GM12878 (cell line): ENCODE results near the gene RPGR. TPM values are rescaled to one million over a fixed set of nuclear protein-coding genes. Genes with fewer than 3 reads are reported as not detected.

Experiments
- ATAC-seq: fragments of 200-7000 bp; cut with Tn5 transposase; 3 replicates; pipeline ENCODE4 v1.9.1; 2020; ENCODE audit warnings: mild to moderate bottlenecking, moderate library complexity
- BruUV-seq: library from RNA; stranded (reverse); fragments of 400-500 nt; replicated peaks from 2 replicates; lab custom pipeline; 2021; lab: Mats Ljungman, UMichigan
- CTCF ChIA-PET: fragments of 300-600 bp; sonication (Branson Sonifier 250); formaldehyde crosslinking; extraction: SDS; loops from one replicate; lab custom pipeline; 2021; ENCODE audit warnings: inconsistent platforms; lab: Yijun Ruan, JAX
- POLR2A ChIA-PET: fragments of 350-600 bp; formaldehyde crosslinking; extraction: SDS; loops from one replicate; lab custom pipeline; 2021; ENCODE audit warnings: inconsistent platforms; lab: Charles Lee
- RAD21 ChIA-PET: fragments of 300-600 bp; sonication (Branson Sonifier 250); formaldehyde crosslinking; loops from one replicate; lab custom pipeline; 2023; ENCODE audit warnings: antibody characterized with exemption; ENCODE audit not compliant: unreplicated experiment; lab: Charles Lee
- SMC1A ChIA-PET: fragments of 300-600 bp; sonication (Branson Sonifier 250); formaldehyde crosslinking; loops from one replicate; lab custom pipeline; 2023; ENCODE audit not compliant: unreplicated experiment, uncharacterized antibody; lab: Charles Lee
- DNase-seq: peaks from one replicate; pipeline ENCODE4 v3.0.0-alpha.2; 2011; ENCODE audit warnings: low read depth, low spot score
- FAIRE-seq: peaks from 3 replicates; lab custom pipeline; 2011; peaks lifted over from hg19 to GRCh38; lab: Jason Lieb, UNC
- H2AFZ ChIP-seq: 2 replicates; pipeline ENCODE4 v1.6.0; 2011; ENCODE audit warnings: low read depth, low read length, control low read depth; ENCODE audit not compliant: control insufficient read depth
- H3K27ac ChIP-seq: 2 replicates; pipeline ENCODE4 v1.5.1; 2011; ENCODE audit warnings: control low read depth; ENCODE audit not compliant: control insufficient read depth, insufficient read depth
- H3K27me3 ChIP-seq, 2 experiments: replicated peaks in 1 of 2; 2 replicates each; pipeline versions ENCODE4 v1.6.0 to v1.6.1; 2011; ENCODE audit warnings: low read length in 1 of 2; ENCODE audit not compliant: control insufficient read depth in 2 of 2, insufficient read depth in 2 of 2
- H3K36me3 ChIP-seq, 2 experiments: 2 replicates each; pipeline ENCODE4 v1.5.1; 2011; ENCODE audit warnings: low read length in 1 of 2; ENCODE audit not compliant: control insufficient read depth in 2 of 2, insufficient read depth in 2 of 2
- H3K4me1 ChIP-seq: 2 replicates; pipeline ENCODE4 v1.6.1; 2011; ENCODE audit warnings: mild to moderate bottlenecking, low read length, moderate library complexity, mixed read lengths; ENCODE audit not compliant: control insufficient read depth, insufficient read depth
- H3K4me2 ChIP-seq: 2 replicates; pipeline ENCODE4 v1.6.0; 2011; ENCODE audit warnings: control low read depth; ENCODE audit not compliant: control insufficient read depth, insufficient read depth
- H3K4me3 ChIP-seq: fragments of 200-600 bp; sonication (generic); 2 replicates; pipeline ENCODE4 v1.5.1; 2016
- H3K79me2 ChIP-seq: 2 replicates; pipeline ENCODE4 v1.6.0; 2011; ENCODE audit warnings: low read length; ENCODE audit not compliant: control insufficient read depth, insufficient read depth
- H3K9ac ChIP-seq: 2 replicates; pipeline ENCODE4 v1.8.0; 2011; ENCODE audit warnings: low read length, control low read depth, mixed read lengths; ENCODE audit not compliant: control insufficient read depth, insufficient read depth
- H3K9me3 ChIP-seq: replicated peaks from 3 replicates; pipeline ENCODE4 v1.5.1; 2011; ENCODE audit warnings: mild to moderate bottlenecking, low read length; ENCODE audit not compliant: control insufficient read depth, insufficient read depth
- H4K20me1 ChIP-seq: 2 replicates; pipeline ENCODE4 v1.6.0; 2011; ENCODE audit not compliant: control insufficient read depth, insufficient read depth
- CHD1 ChIP-seq: IDR thresholded peaks from 2 replicates; pipeline ENCODE4 v1.6.1; 2012; ENCODE audit warnings: low read depth, low read length, improper control_type of control experiment
- CREB1 ChIP-seq: IDR thresholded peaks from 2 replicates; pipeline ENCODE4 v1.6.1; 2012; ENCODE audit warnings: low read depth, mild to moderate bottlenecking, inconsistent platforms
- LARP7 ChIP-seq: fragments of 450-650 bp; IDR thresholded peaks from 2 replicates; pipeline ENCODE4 v1.6.1; 2017; ENCODE audit warnings: mild to moderate bottlenecking
- RAD21 ChIP-seq: IDR thresholded peaks from 2 replicates; pipeline ENCODE4 v1.6.1; 2011; ENCODE audit warnings: mild to moderate bottlenecking, low read depth, low read length, moderate library complexity; ENCODE audit not compliant: insufficient read depth
- SREBF2 ChIP-seq: IDR thresholded peaks from 2 replicates; pipeline ENCODE4 v1.6.1; 2012; ENCODE audit warnings: mild to moderate bottlenecking, low read length
- ZNF217 ChIP-seq: fragments of 450-650 bp; IDR thresholded peaks from 2 replicates; pipeline ENCODE4 v1.6.1; 2017; ENCODE audit warnings: antibody characterized with exemption, mild to moderate bottlenecking
- ZSCAN29 ChIP-seq: fragments of 450-650 bp; IDR thresholded peaks from 2 replicates; pipeline ENCODE4 v1.6.1; 2017; ENCODE audit warnings: mild to moderate bottlenecking, moderate library complexity
- WGBS: methylation state at CpG from one replicate; pipeline ENCODE4 v1.1.6; 2016; ENCODE audit warnings: low lambda C conversion rate; ENCODE audit not compliant: insufficient replicate concordance, insufficient coverage; ENCODE audit errors: missing lambda C conversion rate; 5-methylcytosine and 5-hydroxymethylcytosine counted together
- in situ Hi-C: fragments of 300-500 bp; cut with MboI; formaldehyde crosslinking; loops from 9 replicates; pipeline ENCODE4 v1.14.3; 2018; ENCODE audit warnings: mixed read lengths
- intact Hi-C: fragments of 100-400 bp; cut with micrococcal nuclease; formaldehyde crosslinking; loops from one replicate; pipeline ENCODE4 v1.14.2; 2022; ENCODE audit not compliant: unreplicated experiment
- polyA plus RNA-seq, 11 experiments: library from polyadenylated mRNA; depleted of rRNA in 4 of 11; unstranded in 6 of 11; stranded (reverse) in 5 of 11; fragments of >200 nt; fragmentation: Nextera tagmentation in 4 of 11; fragmentation: Illumina TruSeq in 1 of 11; extraction: Ambion mirVana in 4 of 11; extraction: Trizol in 1 of 11; gene quantifications; 1 replicate in 1 of 11; 2 replicates in 10 of 11; pipeline versions ENCODE4 v1.2.1 to v1.2.3, GENCODE V29; 2011 to 2016; ENCODE audit warnings: inconsistent platforms in 2 of 11, missing spikeins in 2 of 11, low read depth in 1 of 11
- total RNA-seq, 4 experiments: library from RNA; depleted of rRNA in 3 of 4; stranded (reverse); fragments of >200 nt in 3 of 4; fragmentation: Illumina TruSeq in 1 of 4; extraction: Trizol in 1 of 4; gene quantifications; 2 replicates each; pipeline versions ENCODE4 v1.2.1 to v1.2.3, GENCODE V29; 2013 to 2021
- TF ChIP-seq, protein P1 (sequence below), 3 experiments: IDR thresholded peaks in 2 of 3; conservative IDR thresholded peaks in 1 of 3; 2 replicates each; pipeline ENCODE4 v1.5.1; 2011; ENCODE audit warnings: low read depth in 3 of 3, low read length in 3 of 3, mild to moderate bottlenecking in 3 of 3, control low read depth in 2 of 3, moderate library complexity in 2 of 3, inconsistent platforms in 1 of 3, mixed read lengths in 1 of 3; ENCODE audit not compliant: control insufficient read depth in 2 of 3, insufficient read depth in 1 of 3; ENCODE audit errors: extremely low read depth in 1 of 3
- TF ChIP-seq, protein P2 (sequence below): IDR thresholded peaks from 2 replicates; pipeline ENCODE4 v1.6.1; 2012; ENCODE audit warnings: low read length, inconsistent platforms

The RPGR gene
- total and polyA plus RNA-seq, 10 of the 15 experiments (the other 5 are each of a cell fraction or from before 2014, with no cell fraction given) = 5.5 to 13.4 (median 7.6) TPM

DNA sequence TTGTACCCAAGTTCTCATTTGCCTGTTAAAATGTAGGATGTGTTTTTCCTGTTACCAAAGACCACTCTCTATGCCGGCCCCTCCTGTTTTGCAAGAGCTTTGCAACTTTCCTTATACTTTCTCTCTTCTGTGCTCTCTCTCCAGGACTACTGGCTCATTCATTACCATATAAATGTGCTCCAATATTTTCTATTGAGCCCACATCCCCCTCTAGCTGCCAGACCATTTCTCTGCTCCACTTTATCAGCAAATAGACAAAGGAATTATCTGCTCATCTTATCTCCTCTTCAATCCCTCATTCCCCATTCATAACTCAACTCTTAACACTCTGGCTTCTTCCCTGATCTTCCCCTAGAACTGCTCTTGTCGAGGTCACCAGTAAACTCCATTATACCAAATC, 33.6 kb downstream of the RPGR start:
- WGBS = 53% methylated on average over 2 of the region's 2 CpGs
- ChIA-PET SMC1A (interaction anchor here (0.9 to 3.0 kb wide), 5 partner anchors 11 to 104 kb away, joined by 3 to 12 read pairs (median 4); no protein-coding TSS in a partner anchor), CTCF (interaction anchor here (0.7 to 4.9 kb wide), 7 partner anchors 11 to 109 kb away, joined by 3 to 25 read pairs (median 4); no protein-coding TSS in a partner anchor), POLR2A (interaction anchor here (0.8 kb wide), 1 partner anchor 12 kb away, joined by 3 read pairs; no protein-coding TSS in a partner anchor), RAD21 (no interaction called here)
- H3K4me1 ChIP-seq = no peaks in the 10 kb centered on the region
- no TSS peak for BruUV-seq
- no peak overlapping the region for H2AFZ ChIP-seq
- no peak for ATAC-seq
- DNase-seq = no peak
- H3K79me2 ChIP-seq = no peaks in the 10 kb centered on the region
- H3K4me3 ChIP-seq = no peak overlapping the region
- H3K27ac ChIP-seq = no peak overlapping the region
- H3K4me2 ChIP-seq = no peak overlapping the region
- H3K36me3 ChIP-seq = no peaks in the 10 kb centered on the region
- no peaks in the 10 kb centered on the region for H3K9me3 ChIP-seq
- TF ChIP-seq, protein P1, sequence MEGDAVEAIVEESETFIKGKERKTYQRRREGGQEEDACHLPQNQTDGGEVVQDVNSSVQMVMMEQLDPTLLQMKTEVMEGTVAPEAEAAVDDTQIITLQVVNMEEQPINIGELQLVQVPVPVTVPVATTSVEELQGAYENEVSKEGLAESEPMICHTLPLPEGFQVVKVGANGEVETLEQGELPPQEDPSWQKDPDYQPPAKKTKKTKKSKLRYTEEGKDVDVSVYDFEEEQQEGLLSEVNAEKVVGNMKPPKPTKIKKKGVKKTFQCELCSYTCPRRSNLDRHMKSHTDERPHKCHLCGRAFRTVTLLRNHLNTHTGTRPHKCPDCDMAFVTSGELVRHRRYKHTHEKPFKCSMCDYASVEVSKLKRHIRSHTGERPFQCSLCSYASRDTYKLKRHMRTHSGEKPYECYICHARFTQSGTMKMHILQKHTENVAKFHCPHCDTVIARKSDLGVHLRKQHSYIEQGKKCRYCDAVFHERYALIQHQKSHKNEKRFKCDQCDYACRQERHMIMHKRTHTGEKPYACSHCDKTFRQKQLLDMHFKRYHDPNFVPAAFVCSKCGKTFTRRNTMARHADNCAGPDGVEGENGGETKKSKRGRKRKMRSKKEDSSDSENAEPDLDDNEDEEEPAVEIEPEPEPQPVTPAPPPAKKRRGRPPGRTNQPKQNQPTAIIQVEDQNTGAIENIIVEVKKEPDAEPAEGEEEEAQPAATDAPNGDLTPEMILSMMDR (IDR thresholded peaks at IDR 0.05 in 2 of 3, conservative IDR thresholded peaks at IDR 0.05 in 1 of 3; ENCODE audit: control insufficient read depth in 2 of 3, extremely low read depth in 1 of 3, insufficient read depth in 1 of 3, low read depth in 3 of 3, low read length in 3 of 3) = peak in 1 of 3 experiments; percentile 23; a peak in 1 of 6 replicates
- TF ChIP-seq RAD21 (peak; percentile 30; the same call in 1 of the 2 replicates), ZNF217 (no peak)
- FAIRE-seq = no peak
- H3K27me3 ChIP-seq = no peaks in the 10 kb centered on the region
- in situ Hi-C loops (no loop called here), intact Hi-C loops (no loop called here)
- no peaks in the 10 kb centered on the region for H4K20me1 ChIP-seq
- H3K9ac ChIP-seq = no peak overlapping the region

DNA sequence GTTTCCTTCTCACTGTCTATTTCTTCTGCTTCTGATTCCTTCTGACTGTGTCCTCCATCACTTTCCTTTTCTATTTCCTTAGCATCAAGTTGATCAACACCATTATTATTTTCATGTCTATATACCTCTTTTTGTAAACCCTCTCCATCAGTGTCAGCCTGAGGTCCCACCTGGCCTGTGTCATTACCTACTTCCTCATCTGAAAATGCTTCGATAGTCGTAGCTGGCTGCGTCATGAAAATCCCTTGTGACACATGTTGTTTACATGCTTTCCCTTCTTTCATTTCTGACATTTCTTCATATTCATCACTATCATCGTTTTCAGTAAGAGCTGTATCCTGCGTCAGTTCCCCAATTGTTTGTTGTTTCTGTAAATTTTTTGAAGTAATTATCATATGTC, 39.6 kb downstream of the RPGR start:
- Histone ChIP-seq H3K36me3 (no peaks in the 10 kb centered on the region), H3K27me3 (no peaks in the 10 kb centered on the region), H3K9ac (no peak overlapping the region), H3K27ac (no peak overlapping the region), H3K4me2 (no peak overlapping the region), H3K4me3 (no peak overlapping the region), H3K9me3 (no peaks in the 10 kb centered on the region), H4K20me1 (no peaks in the 10 kb centered on the region), H3K4me1 (no peaks in the 10 kb centered on the region), H2AFZ (no peak overlapping the region), H3K79me2 (no peaks in the 10 kb centered on the region)
- RAD21 ChIA-PET = no interaction called here
- intact Hi-C loops = no loop called here
- ATAC-seq = no peak
- in situ Hi-C loops = no loop called here
- peak; percentile 23 for FAIRE-seq
- no peak for DNase-seq
- SMC1A ChIA-PET = no interaction called here
- 52% methylated on average over 5 of the region's 5 CpGs for WGBS
- no TSS peak for BruUV-seq
- CTCF ChIA-PET = no interaction called here
- POLR2A ChIA-PET = no interaction called here
- TF ChIP-seq ZSCAN29 (no peak), CHD1 (no peak), CREB1 (peak; percentile 72), SREBF2 (no peak), LARP7 (no peak), ZNF217 (no peak)
- TF ChIP-seq, protein P2, sequence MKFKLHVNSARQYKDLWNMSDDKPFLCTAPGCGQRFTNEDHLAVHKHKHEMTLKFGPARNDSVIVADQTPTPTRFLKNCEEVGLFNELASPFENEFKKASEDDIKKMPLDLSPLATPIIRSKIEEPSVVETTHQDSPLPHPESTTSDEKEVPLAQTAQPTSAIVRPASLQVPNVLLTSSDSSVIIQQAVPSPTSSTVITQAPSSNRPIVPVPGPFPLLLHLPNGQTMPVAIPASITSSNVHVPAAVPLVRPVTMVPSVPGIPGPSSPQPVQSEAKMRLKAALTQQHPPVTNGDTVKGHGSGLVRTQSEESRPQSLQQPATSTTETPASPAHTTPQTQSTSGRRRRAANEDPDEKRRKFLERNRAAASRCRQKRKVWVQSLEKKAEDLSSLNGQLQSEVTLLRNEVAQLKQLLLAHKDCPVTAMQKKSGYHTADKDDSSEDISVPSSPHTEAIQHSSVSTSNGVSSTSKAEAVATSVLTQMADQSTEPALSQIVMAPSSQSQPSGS = no peak
- TF ChIP-seq, protein P1 (IDR thresholded peaks at IDR 0.05 in 2 of 3, conservative IDR thresholded peaks at IDR 0.05 in 1 of 3; ENCODE audit: control insufficient read depth in 2 of 3, extremely low read depth in 1 of 3, insufficient read depth in 1 of 3, low read depth in 3 of 3, low read length in 3 of 3) = no peak
- TF ChIP-seq, all 136 proteins: peak for 1
